MCF 10A (cell line): ENCODE data around the gene RRP8. TPM values are rescaled to one million over a fixed set of nuclear protein-coding genes. Genes with fewer than 3 reads are reported as not detected.

Source experiments
- BruUV-seq: library from RNA; stranded (reverse); fragments of 400-500 nt; replicated peaks from 2 replicates; lab custom pipeline; 2021; lab: Mats Ljungman, UMichigan
- CTCF ChIA-PET: fragments of 300-600 bp; sonication (Branson Sonifier 250); formaldehyde crosslinking; extraction: SDS; loops from one replicate; lab custom pipeline; 2021; ENCODE audit warnings: antibody characterized with exemption, inconsistent platforms; lab: Yijun Ruan, JAX
- POLR2A ChIA-PET: fragments of 300-600, 350-650 bp; sonication (Branson Sonifier 250); formaldehyde crosslinking; extraction: SDS; loops from one replicate; lab custom pipeline; 2020; ENCODE audit warnings: antibody characterized with exemption, inconsistent platforms; lab: Yijun Ruan, JAX
- DNase-seq: peaks from one replicate; pipeline ENCODE4 v3.0.0-alpha.2; 2018; ENCODE audit not compliant: unreplicated experiment
- H3K27ac Mint-ChIP-seq: one replicate; pipeline ENCODE4 v1.8.0; 2022; ENCODE audit warnings: mild to moderate bottlenecking, low read depth, mixed read lengths; ENCODE audit not compliant: unreplicated experiment
- H3K27me3 Mint-ChIP-seq: one replicate; pipeline ENCODE4 v1.8.0; 2022; ENCODE audit warnings: mixed read lengths; ENCODE audit not compliant: insufficient read depth, unreplicated experiment
- H3K36me3 Mint-ChIP-seq: one replicate; pipeline ENCODE4 v1.8.0; 2022; ENCODE audit warnings: mild to moderate bottlenecking, moderate library complexity, mixed read lengths; ENCODE audit not compliant: insufficient read depth, unreplicated experiment
- H3K4me1 Mint-ChIP-seq: one replicate; pipeline ENCODE4 v1.8.0; 2022; ENCODE audit warnings: mixed read lengths; ENCODE audit not compliant: insufficient read depth, unreplicated experiment
- H3K4me3 Mint-ChIP-seq: one replicate; pipeline ENCODE4 v1.8.0; 2022; ENCODE audit warnings: mild to moderate bottlenecking, moderate library complexity, mixed read lengths; ENCODE audit not compliant: unreplicated experiment
- H3K9me3 Mint-ChIP-seq: one replicate; pipeline ENCODE4 v1.8.0; 2022; ENCODE audit warnings: mixed read lengths; ENCODE audit not compliant: unreplicated experiment
- CTCF ChIP-seq: fragments of 200-600 bp; IDR thresholded peaks from one replicate; pipeline ENCODE4 v1.8.0; 2022; ENCODE audit warnings: antibody characterized with exemption, mild to moderate bottlenecking; ENCODE audit not compliant: unreplicated experiment
- intact Hi-C: fragments of 100-400 bp; cut with micrococcal nuclease; formaldehyde crosslinking; loops from 2 replicates; pipeline ENCODE4 v1.14.1; 2022
- total RNA-seq: library from RNA; stranded (reverse); gene quantifications from 2 replicates; pipeline ENCODE4 v1.2.3, GENCODE V29; 2022

RRP8 gene
- total RNA-seq, 1 experiment from 2014 or later = 27.6 TPM

DNA sequence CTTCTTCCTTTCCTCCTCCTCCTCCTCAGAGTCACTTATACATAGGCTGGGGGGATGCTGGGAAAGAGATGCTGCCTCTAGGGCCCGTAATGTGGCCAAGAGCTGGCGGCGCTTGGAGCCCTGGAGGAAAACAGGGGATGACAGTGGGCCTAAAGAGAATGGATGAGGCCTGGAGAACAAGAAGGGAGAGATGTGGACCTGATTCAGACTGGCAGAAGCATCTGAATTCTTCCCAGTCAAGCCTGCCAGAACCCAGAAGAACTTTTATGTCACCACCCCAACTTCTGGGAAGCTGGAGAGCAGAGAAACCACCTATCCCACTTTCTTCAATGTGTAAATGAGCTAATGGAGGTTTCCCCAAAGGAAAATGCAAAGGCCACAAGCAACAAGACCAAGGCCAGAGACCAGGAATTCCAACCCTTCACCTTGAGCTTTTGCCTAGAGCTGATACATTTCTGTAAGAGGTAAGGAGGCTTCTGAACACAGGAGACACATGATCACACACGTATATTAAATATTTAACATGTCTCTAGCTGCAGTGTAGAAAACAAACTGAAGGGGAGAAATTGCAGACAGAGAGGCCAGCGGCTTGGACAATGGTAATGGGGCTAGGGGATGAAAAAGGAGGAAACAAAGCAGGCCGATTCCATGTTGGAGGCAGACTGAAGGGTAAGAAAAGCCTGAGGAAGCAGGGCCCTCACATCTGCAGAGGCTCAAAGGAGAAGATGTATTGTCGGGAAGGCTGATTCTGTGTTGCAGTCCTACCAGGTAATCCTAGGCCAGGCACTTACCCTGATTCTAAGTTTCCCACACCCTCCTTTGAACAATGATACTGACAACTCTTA, 1.1 kb downstream of the RRP8 start:
- BruUV-seq = no TSS peak
- Mint-ChIP-seq H3K9me3 (no peaks in the 10 kb centered on the region), H3K4me1 (peaks cover 25% of the 10 kb centered on the region), H3K27ac (no peak overlapping the region), H3K36me3 (peaks cover 39% of the 10 kb centered on the region), H3K4me3 (no peak overlapping the region), H3K27me3 (no peaks in the 10 kb centered on the region)
- CTCF ChIA-PET = interaction anchor here (0.6 to 4.8 kb wide), 4 partner anchors 10 to 339 kb away, joined by 3 to 34 read pairs (median 10); partner anchors contain the start of genes MRPL17 and TAF10
- POLR2A ChIA-PET = interaction anchor here (0.6 to 4.6 kb wide), 13 partner anchors 8 to 324 kb away, joined by 3 to 56 read pairs (median 5); partner anchors contain the start of genes ARFIP2, CAVIN3, MRPL17 and SMPD1
- no peak for DNase-seq
- intact Hi-C loops = loop anchor here (2.0 to 10.0 kb wide), 4 partner anchors 72 to 225 kb away; partner anchors contain the start of gene TRIM3
- no peak for TF ChIP-seq CTCF

DNA sequence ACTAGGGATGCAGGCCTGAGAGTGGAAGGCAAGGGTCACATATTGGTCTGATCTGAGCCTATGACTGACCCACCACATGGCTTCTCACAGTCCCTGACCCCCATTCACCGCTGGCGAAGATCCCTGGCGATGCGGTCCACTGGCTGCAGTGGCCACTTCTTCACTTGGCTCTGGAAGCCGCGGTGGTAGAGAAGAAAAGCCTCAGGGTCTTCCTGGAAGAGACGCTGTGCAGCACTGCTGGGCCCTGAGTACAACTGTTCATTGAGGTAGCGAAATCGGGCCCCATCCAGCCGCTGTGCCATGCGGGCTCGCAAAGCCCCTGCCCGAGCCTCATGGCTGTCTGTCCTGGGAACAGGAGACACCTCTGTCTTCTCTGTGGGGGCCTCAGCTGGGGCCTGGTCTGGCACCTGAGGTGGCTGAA, 2.4 kb downstream of the RRP8 start:
- peaks cover 52% of the 10 kb centered on the region for H3K36me3 Mint-ChIP-seq
- no peak overlapping the region for H3K4me3 Mint-ChIP-seq
- H3K27ac Mint-ChIP-seq = no peak overlapping the region
- DNase-seq = no peak
- H3K4me1 Mint-ChIP-seq = peaks cover 17% of the 10 kb centered on the region
- intact Hi-C loops = loop anchor here (5.0 to 10.0 kb wide), 3 partner anchors 106 to 224 kb away; partner anchors contain the start of gene TRIM3
- no peak for TF ChIP-seq CTCF
- POLR2A ChIA-PET = no interaction called here
- H3K9me3 Mint-ChIP-seq = no peaks in the 10 kb centered on the region
- H3K27me3 Mint-ChIP-seq = no peaks in the 10 kb centered on the region
- CTCF ChIA-PET = interaction anchor here (4.8 kb wide), 1 partner anchor 82 kb away, joined by 34 read pairs; the partner anchor contains the start of gene MRPL17
- BruUV-seq = no TSS peak

- DNase-seq = no peak
- ChIA-PET CTCF (interaction anchor here (0.6 to 1.9 kb wide), 6 partner anchors 10 to 303 kb away, joined by 3 to 10 read pairs (median 3); partner anchors contain the start of gene TAF10), POLR2A (interaction anchor here (0.7 to 1.1 kb wide), 3 partner anchors 12 to 83 kb away, joined by 3 to 4 read pairs (median 3); partner anchors contain the start of genes MRPL17 and TAF10)
- no peaks in the 10 kb centered on the region for H3K27me3 Mint-ChIP-seq
- peaks cover 55% of the 10 kb centered on the region for H3K36me3 Mint-ChIP-seq
- H3K4me1 Mint-ChIP-seq = peaks cover 13% of the 10 kb centered on the region
- no peak overlapping the region for H3K4me3 Mint-ChIP-seq
- no peak for TF ChIP-seq CTCF
- intact Hi-C loops = loop anchor here (5.0 to 10.0 kb wide), 3 partner anchors 107 to 223 kb away; partner anchors contain the start of gene TRIM3
- no peak overlapping the region for H3K27ac Mint-ChIP-seq
- BruUV-seq = no TSS peak
- H3K9me3 Mint-ChIP-seq = no peaks in the 10 kb centered on the region
These were observed 3.5 kb downstream of the RRP8 start for GRCh38 chr11:6599881-6600390.
